Coronary artery (tissue), 2 donors: ENCODE results near the gene DENND5B.

Experiments used
- DNase-seq: peaks from one replicate; pipeline ENCODE4 v3.0.0-alpha.2; 2017; ENCODE audit warnings: low spot score
- H3K27ac ChIP-seq, 2 donors: fragments of 200-600 bp; sonication (generic); one replicate each; pipeline ENCODE4 v1.5.1; 2016 to 2019
- H3K4me3 ChIP-seq: fragments of 200-600 bp; sonication (generic); 2 replicates; pipeline ENCODE4 v1.5.1; 2016; ENCODE audit warnings: mild to moderate bottlenecking, moderate library complexity
- TF ChIP-seq, protein P1 (sequence below): fragments of 200-600 bp; sonication (generic); IDR thresholded peaks from one replicate; pipeline ENCODE4 v1.5.1; 2019; ENCODE audit warnings: antibody characterized with exemption

DENND5B gene

DNA sequence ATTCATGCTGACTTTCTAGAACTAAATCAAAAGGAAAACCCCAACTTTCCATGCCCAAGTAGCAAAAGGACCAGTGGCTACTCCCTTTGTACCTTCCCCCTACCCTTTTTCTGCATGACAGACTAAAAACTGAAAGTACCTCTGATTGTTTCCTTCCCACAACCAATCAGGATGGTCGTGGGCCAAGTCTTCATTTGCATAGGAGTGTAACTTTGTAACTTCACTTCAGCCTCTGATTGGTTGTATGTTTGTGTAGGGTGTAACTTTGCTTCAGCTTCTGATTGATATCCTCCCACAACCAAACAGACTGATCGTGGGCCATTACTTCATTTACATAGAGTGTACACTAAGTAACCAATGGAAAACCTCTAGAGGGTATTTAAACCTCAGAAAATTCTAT is 96.5 kb downstream of the DENND5B start:
- Histone ChIP-seq H3K4me3 (no peak overlapping the region), H3K27ac (no peak overlapping the region)
- no peak for DNase-seq
- TF ChIP-seq, protein P1, sequence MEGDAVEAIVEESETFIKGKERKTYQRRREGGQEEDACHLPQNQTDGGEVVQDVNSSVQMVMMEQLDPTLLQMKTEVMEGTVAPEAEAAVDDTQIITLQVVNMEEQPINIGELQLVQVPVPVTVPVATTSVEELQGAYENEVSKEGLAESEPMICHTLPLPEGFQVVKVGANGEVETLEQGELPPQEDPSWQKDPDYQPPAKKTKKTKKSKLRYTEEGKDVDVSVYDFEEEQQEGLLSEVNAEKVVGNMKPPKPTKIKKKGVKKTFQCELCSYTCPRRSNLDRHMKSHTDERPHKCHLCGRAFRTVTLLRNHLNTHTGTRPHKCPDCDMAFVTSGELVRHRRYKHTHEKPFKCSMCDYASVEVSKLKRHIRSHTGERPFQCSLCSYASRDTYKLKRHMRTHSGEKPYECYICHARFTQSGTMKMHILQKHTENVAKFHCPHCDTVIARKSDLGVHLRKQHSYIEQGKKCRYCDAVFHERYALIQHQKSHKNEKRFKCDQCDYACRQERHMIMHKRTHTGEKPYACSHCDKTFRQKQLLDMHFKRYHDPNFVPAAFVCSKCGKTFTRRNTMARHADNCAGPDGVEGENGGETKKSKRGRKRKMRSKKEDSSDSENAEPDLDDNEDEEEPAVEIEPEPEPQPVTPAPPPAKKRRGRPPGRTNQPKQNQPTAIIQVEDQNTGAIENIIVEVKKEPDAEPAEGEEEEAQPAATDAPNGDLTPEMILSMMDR = no peak

DNA sequence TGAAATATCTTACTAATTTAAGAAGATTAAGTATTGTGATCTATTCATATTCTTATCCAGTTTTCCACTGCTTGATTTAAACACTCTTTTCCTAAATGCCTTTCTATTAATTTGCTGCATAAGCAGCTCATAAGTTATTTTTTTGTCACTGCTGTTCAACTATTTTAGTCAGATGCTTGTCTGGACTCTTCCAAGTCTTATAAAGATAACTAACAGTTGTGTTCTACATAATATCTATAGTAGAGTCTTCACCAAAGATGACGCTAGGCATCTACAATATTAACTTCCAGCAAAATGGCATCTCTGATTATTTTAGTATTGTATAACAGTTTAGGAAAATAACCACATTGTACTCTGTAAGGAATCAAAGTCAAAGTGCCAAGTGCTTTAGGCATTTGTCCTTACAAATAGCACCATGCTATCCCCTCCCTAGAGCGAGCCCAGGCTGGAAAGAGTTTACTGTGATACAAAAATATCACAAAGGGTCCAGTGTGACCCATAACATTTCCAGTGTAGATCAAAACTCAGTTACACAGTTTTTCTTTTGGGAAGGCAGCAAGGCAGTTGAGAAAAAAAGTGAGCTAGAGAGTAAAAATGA is 98.2 kb downstream of the DENND5B start:
- DNase-seq = no peak
- Histone ChIP-seq H3K27ac (no peak overlapping the region), H3K4me3 (no peak overlapping the region)
- TF ChIP-seq, protein P1 = no peak

DNA sequence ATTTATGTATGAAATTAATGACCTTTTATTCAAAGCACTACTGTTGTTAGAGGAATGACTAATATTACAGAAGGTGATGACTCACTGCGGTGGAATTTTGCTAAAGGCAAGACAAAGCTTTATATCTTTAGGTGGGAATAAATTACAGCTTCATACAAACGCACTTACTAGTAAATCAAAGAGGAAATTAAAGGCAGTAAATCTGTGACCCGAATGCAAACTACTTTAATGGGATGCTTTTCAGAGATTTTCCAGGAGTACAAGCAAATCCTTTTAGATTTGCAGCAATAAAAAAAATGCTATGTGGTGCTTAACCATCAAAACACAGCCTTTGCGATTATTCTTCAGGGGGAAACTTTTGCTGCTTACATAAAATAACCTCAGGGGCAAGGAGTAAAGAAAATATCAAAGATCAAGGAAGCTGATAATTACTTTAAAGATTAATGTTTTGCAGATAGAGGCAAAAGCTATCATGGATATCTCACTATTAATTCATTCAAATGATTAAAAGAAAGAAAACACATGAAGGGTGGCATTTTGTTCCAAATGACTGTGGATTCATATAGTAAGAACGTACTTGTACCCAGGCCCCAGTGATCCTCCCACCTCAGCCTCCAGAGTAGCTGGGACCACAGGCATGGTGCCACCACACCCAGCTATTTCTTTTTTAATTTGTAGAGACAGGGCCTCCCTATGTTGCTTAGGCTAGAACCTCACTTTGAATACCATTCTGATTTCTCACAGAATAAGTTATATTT is 98.9 kb downstream of the DENND5B start:
- DNase-seq = no peak

DNA sequence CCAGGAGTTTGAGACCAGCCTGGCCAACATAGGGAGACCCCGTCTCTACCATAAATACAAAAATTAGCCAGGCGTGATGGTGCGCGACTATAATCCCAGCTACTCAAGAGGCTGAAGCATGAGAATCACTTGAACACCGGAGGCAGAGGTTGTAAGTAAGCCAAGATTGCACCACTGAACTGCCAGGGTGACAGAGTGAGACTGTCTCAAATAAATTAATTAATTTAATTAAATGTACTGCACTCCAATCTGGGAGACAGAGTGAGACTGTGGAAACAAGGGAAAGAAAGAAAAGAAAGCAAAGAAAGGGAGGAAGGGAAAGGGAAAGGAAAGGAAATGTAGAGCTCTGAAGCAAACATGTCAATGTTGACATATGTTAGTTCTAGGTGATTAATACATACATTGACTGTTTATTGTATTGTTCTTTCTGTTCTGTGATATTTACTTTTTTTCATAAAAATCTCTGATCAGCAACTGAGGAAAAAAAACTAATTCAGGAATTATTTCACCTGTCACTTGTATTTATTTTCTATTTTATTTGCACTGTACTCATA is 99.6 kb downstream of the DENND5B start:
- no peak overlapping the region for H3K27ac ChIP-seq
- H3K4me3 ChIP-seq = no peak overlapping the region
- TF ChIP-seq, protein P1 = no peak
- no peak for DNase-seq

More for the DNA sequence above, 98.9 kb downstream of the DENND5B start:
- no peak overlapping the region for H3K4me3 ChIP-seq
- no peak overlapping the region for H3K27ac ChIP-seq
- TF ChIP-seq, protein P1 = no peak

GRCh38 chr12:31488737-31489338 is 102.1 kb downstream of the DENND5B start:
- no peak overlapping the region for H3K4me3 ChIP-seq
- DNase-seq = no peak
- no peak overlapping the region for H3K27ac ChIP-seq
- TF ChIP-seq, protein P1 = no peak

DNA sequence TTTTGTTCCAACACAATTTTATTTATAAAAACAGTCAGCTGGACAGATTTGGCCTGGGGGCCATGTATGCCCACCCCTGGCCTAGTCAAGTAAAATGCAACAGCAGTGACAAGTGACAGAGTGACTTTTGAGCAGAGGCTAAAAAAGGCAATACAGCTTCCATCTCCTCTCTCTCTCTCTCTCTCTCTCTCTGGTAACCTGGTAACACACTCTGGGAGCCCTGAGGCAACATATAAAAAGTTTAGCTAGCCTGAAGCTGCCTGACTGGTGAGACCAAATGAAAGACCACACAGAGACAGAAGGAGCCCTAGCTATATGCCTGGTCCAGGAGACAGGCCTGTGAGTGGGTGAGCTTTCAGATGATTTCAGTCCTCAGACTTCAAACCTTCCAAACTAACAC is 105.4 kb downstream of the DENND5B start:
- TF ChIP-seq, protein P1 = no peak
- Histone ChIP-seq H3K4me3 (no peak overlapping the region), H3K27ac (no peak overlapping the region)
- DNase-seq = no peak
